Skeletal muscle satellite cell (primary cell): ENCODE measurements around the gene TOX2.
"Not testable (repeated sequence)": the region's sequence is repeated elsewhere in the genome, so short reads cannot be mapped to it uniquely, and the experiment has no call there.

Experiments used
- H3K27me3 ChIP-seq: 2 replicates; pipeline ENCODE4 v1.7.0; 2013; ENCODE audit warnings: low read length; ENCODE audit not compliant: control insufficient read depth, insufficient read depth
- H3K36me3 ChIP-seq: 2 replicates; pipeline ENCODE4 v1.7.0; 2013; ENCODE audit warnings: mild to moderate bottlenecking, control low read depth, low read length; ENCODE audit not compliant: insufficient read depth
- H3K4me1 ChIP-seq: 2 replicates; pipeline ENCODE4 v1.7.0; 2013; ENCODE audit warnings: low read length; ENCODE audit not compliant: control insufficient read depth, insufficient read depth
- H3K4me2 ChIP-seq: 2 replicates; pipeline ENCODE4 v1.7.0; 2013; ENCODE audit warnings: mild to moderate bottlenecking, low read length
- H3K4me3 ChIP-seq: 2 replicates; pipeline ENCODE4 v1.7.0; 2013; ENCODE audit warnings: low read length
- H3K9ac ChIP-seq: 2 replicates; pipeline ENCODE4 v1.7.0; 2013; ENCODE audit warnings: mild to moderate bottlenecking, low read depth, low read length, moderate library complexity
- H3K9me3 ChIP-seq: replicated peaks from 2 replicates; pipeline ENCODE4 v1.7.0; 2013; ENCODE audit warnings: mild to moderate bottlenecking, control low read depth, low read length

The TOX2 gene

DNA sequence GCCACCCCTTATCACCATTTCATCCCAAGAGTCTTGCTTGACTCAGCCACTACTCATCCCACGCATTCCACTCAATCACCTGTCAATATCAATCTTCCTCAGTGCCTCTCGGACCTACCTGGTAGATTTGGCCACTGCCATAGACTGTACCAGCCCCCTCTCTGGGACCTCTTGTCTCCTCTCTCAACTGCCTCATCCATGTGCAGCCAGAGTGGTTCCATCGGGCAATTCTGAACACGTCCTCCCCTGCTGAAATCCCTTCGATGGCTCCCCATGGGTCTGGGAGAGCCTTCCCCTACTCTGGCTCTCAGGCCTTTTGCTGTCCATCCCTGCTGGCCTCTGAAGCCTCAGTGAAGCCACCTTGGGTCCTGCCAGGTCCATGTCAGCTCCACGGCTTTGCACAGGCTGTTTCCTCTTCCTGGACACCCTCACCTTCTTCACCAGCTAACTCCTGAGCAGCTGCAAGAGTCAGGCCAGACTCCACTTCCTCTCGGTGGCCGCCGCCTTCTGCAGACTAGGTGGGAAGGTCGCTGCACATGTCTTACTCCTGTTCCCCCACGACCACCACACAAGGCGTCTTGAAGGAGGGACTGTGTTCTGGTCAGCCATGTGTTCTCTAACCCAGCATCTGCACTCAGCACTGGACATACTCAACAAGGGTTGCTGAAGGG, 120.4 kb downstream of the TOX2 start:
- Histone ChIP-seq H3K9ac (no peak overlapping the region), H3K27me3 (peaks cover 94% of the 10 kb centered on the region), H3K9me3 (no peaks in the 10 kb centered on the region), H3K4me2 (no peak overlapping the region), H3K4me3 (no peak overlapping the region), H3K4me1 (no peaks in the 10 kb centered on the region), H3K36me3 (no peaks in the 10 kb centered on the region)

DNA sequence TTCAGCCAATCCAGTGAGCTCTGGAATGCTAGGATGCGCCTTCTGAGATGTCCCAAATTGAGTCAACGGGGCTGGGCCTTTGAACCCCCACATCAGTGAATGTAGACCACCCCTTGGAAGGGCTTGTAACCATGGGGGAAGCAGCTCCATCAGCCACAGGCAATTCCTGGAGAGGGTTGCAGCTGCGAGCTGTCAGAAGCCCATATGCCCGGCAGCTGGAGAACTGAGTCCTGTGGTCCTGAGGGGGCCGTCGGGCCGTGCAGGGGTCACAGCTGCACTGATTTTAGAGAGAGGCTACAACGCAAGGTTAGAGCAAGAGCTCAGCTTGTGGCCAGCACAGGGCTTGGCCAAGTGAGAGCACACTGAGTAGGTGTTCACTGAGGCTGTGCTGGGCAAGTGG, 121.3 kb downstream of the TOX2 start:
- H3K9me3 ChIP-seq, result no peaks in the 10 kb centered on the region
- H3K4me1 ChIP-seq, result no peaks in the 10 kb centered on the region
- peaks cover 95% of the 10 kb centered on the region for H3K27me3 ChIP-seq

DNA sequence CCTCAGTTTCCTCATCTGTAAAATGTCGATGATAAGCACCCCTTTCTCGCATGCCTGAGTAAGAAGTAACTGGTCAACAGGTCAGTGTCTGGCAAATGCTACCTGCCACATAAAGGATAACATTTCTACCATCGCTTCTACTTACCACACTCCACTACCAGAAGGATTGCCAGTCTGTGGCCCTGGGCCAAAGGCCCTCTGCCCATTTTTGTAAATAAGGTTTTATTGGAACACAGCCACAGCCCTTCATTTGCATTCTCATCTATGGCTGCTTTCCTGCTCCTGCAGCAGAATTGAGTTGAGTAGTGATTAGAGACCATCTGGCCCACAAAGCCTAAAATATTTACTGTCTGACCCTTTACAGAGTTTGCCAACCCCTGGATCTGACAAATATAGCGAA, 121.8 kb downstream of the TOX2 start:
- Histone ChIP-seq H3K4me3 (no peak overlapping the region), H3K4me1 (no peaks in the 10 kb centered on the region), H3K36me3 (no peaks in the 10 kb centered on the region), H3K4me2 (no peak overlapping the region), H3K9ac (no peak overlapping the region), H3K27me3 (peaks cover 95% of the 10 kb centered on the region), H3K9me3 (no peaks in the 10 kb centered on the region)

More for the DNA sequence above, 121.3 kb downstream of the TOX2 start:
- Histone ChIP-seq H3K36me3 (no peaks in the 10 kb centered on the region), H3K4me2 (no peak overlapping the region), H3K9ac (no peak overlapping the region), H3K4me3 (no peak overlapping the region)

DNA sequence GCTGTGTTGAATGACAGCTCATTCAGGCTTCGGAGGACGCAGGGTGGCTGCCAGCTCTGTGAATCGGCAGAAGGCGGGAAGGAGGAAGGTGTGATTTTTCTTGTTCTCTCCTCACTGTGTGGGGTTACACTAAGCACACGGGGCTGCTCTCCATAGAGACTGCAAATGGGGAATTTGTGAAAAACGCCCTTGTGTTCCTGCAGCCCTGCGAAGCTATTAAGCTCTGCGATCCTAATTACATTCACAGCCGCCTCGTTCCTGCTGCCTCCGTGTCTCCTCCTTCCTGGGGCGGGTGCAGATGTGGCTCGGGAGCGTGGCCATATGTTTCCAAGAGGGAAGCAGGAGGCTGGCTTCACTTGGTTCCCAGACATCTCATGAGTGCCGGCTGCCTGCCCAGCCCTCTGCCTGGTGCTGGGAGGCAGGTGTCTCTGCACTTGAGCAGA, 124.0 kb downstream of the TOX2 start:
- Histone ChIP-seq H3K4me2 (no peak overlapping the region), H3K4me3 (no peak overlapping the region)

DNA sequence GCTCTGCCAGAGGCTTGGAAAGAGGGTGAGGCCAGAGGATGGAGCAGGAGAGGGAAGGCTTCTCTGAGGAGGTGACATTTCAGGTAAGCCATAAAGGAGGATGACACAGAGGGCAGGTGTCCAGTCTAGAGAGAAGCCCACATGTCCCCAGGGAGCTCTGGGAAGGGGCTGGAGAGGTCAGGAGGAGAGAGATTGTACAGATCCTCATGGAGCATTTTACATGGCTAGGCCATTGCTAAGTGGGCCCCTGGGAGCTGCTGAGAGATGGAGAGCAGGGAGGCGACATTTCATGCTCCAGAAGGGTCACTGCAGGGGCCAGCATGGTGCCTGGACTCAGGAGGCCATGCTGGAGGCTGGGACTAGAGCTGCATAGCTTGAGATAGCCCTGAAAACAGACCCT, 124.5 kb downstream of the TOX2 start:
- no peak overlapping the region for H3K4me3 ChIP-seq
- H3K4me1 ChIP-seq, result no peaks in the 10 kb centered on the region
- H3K9me3 ChIP-seq, result no peaks in the 10 kb centered on the region
- H3K9ac ChIP-seq, result no peak overlapping the region
- no peaks in the 10 kb centered on the region for H3K36me3 ChIP-seq
- no peak overlapping the region for H3K4me2 ChIP-seq
- peaks cover 85% of the 10 kb centered on the region for H3K27me3 ChIP-seq

More for the DNA sequence above, 124.0 kb downstream of the TOX2 start:
- H3K9ac ChIP-seq, result no peak overlapping the region
- H3K4me1 ChIP-seq, result no peaks in the 10 kb centered on the region
- no peaks in the 10 kb centered on the region for H3K9me3 ChIP-seq
- no peaks in the 10 kb centered on the region for H3K36me3 ChIP-seq
- H3K27me3 ChIP-seq, result peaks cover 89% of the 10 kb centered on the region

DNA sequence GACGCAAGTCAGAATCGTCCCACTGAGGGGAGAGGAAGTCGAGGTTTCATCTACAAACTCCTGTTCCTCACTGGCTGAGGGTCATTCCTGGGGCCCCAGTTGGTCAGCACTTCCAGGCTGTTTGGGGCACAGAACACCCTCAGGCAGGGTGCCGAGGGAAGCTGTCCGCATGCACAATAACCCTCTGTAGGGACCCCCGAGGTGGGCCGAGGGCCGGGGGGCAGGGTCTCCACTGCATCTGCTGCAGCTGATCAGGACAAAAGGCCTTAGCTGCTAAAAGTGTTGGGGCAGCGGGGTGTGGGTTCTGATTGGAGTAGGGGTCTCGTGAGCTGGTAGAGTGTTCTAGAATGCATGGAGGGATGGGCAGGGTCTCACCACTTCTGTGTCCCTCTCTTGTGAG, 125.1 kb downstream of the TOX2 start:
- Histone ChIP-seq H3K27me3 (peaks cover 84% of the 10 kb centered on the region), H3K4me1 (no peaks in the 10 kb centered on the region), H3K4me3 (no peak overlapping the region), H3K4me2 (no peak overlapping the region), H3K9ac (no peak overlapping the region), H3K9me3 (no peaks in the 10 kb centered on the region), H3K36me3 (no peaks in the 10 kb centered on the region)

DNA sequence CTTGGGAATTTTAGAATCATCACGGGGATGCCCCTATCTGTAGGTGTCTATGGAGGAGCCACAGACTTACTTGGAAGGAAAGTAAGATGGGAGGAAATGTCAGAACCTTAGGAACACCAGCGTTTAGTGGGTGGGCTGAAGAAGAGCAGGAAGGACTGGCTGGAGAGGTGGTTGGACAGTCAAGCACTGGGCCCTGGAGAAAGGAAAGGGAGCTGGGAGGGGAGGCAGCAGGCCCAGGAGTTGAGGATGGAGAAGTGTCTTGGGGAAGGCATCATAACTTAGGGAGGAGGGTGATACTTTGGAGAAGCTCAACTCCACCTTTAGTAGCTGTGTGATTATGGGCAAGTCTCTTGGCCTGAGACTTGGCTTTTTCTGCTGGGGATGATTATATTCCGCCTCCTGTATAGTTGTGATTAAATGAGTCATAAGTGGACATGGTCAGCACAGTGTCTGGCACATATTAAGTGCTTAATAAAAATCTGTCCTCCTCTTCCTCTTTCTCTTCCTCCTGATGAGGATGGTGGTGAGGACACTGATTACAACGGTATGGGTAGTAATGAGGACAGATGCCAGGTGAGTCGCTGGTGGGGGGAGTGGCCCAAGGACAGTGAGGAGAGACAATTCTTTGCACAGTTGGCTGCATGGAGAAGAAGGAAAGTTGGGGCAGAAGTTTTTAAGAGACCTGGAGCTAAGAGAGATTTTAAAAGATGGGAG, 125.7 kb downstream of the TOX2 start:
- Histone ChIP-seq H3K4me1 (no peaks in the 10 kb centered on the region), H3K27me3 (peaks cover 83% of the 10 kb centered on the region), H3K9me3 (no peaks in the 10 kb centered on the region), H3K36me3 (no peaks in the 10 kb centered on the region), H3K4me2 (no peak overlapping the region), H3K4me3 (no peak overlapping the region), H3K9ac (no peak overlapping the region)

DNA sequence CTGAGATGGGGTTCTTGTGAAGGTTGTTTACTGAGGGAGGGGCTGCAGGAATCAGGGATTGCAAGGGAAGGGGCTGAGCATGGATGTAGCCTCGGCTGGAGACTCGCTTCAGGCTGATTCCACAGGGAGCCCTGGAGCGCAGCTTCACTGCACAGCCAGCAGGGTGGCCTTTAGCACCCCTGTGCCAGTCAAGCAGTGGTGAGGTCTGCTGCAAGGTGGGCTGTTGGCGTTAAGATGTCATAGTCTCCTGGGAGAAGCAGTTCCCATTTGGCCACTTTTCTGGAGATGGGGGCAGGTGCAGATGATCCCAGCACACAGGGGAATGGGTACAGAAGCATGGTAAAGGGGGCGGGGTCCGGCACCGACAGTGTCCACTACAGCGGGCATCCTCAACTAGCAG, 126.3 kb downstream of the TOX2 start:
- Histone ChIP-seq H3K9me3 (no peaks in the 10 kb centered on the region), H3K4me3 (no peak overlapping the region), H3K27me3 (peaks cover 83% of the 10 kb centered on the region), H3K4me2 (no peak overlapping the region), H3K4me1 (no peaks in the 10 kb centered on the region), H3K9ac (no peak overlapping the region), H3K36me3 (no peaks in the 10 kb centered on the region)

DNA sequence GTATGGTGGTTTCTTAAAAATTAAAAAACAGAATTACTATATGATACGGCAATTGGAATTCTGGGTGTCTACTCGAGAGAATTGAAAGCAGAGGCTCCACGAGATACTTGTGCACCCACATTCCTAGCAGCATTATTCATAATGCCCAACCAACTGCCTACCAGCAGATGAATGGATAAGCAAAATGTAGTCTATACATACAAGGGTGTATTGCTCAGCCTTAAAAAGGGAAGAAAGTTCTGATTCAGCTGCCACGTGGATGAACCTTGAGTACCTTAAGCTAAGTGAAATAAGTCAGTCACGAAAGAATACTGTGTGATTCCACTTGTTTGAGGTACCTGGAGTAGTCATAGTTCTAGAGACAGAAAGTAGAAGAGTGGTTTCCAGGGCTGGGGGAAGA, 130.1 kb downstream of the TOX2 start:
- H3K9ac ChIP-seq, H3K36me3 ChIP-seq, H3K4me3 ChIP-seq, H3K9me3 ChIP-seq, H3K4me1 ChIP-seq, H3K4me2 ChIP-seq: not testable (repeated sequence)
- H3K27me3 ChIP-seq, result peaks cover 65% of the 10 kb centered on the region

DNA sequence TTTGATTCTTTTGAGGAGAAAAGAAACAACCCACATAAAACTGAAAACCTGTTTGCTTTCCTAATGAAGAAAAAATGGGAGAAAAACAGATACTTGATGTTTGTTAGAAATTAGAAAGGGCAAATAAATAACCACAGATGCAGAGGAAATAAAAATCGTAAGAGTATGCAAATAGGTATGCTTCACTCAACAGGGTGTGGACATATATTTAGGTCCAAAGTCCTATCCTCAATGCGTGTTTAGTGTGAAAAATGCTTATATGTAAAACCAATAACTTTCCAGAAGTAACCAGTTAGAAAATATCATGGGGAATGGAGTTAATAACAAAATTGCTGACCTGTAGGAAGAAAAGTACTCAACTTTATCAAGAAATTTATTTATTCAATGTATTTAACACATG, 135.7 kb downstream of the TOX2 start:
- no peak overlapping the region for H3K4me3 ChIP-seq
- peaks cover 43% of the 10 kb centered on the region for H3K27me3 ChIP-seq
- H3K9ac ChIP-seq, result no peak overlapping the region
- no peak overlapping the region for H3K4me2 ChIP-seq
- H3K36me3 ChIP-seq, result no peaks in the 10 kb centered on the region
- H3K9me3 ChIP-seq, result no peaks in the 10 kb centered on the region
- H3K4me1 ChIP-seq, result no peaks in the 10 kb centered on the region

DNA sequence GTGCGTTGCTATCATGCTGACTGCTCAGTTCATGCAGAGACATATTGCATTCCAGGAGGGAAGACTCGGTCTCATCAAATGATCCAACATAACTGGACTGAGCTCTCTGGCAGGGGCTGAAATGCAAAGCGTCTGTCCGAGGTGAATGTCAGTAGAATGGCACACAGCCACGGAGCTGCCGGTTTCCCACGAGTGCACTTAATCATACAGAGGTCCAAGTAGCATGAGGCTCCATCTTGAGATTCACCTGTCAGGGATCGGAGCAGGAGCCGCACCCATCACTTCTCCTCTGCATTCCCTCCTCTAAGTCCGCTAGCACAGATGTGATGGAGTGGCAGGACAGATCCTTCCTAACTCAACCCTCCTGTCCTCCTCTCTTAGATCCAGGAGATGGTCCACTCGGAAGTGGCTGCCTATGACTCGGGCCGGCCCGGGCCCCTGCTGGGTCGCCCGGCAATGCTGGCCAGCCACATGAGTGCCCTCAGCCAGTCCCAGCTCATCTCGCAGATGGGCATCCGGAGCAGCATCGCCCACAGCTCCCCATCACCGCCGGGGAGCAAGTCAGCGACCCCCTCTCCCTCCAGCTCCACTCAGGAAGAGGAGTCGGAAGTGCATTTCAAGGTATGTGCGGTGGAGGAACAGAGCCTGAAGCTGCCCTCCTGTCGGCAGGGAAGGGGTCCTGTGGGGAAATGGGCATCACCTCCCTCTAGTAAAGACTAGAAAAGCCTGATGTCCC, 136.4 kb downstream of the TOX2 start:
- H3K9me3 ChIP-seq, result no peaks in the 10 kb centered on the region
- H3K9ac ChIP-seq, result no peak overlapping the region
- H3K4me3 ChIP-seq, result no peak overlapping the region

More for the DNA sequence above, 136.4 kb downstream of the TOX2 start:
- H3K36me3 ChIP-seq, result no peaks in the 10 kb centered on the region
- peaks cover 40% of the 10 kb centered on the region for H3K27me3 ChIP-seq
- H3K4me1 ChIP-seq, result no peaks in the 10 kb centered on the region
- no peak overlapping the region for H3K4me2 ChIP-seq
